ENCODE data around the gene PIK3AP1.

GRCh38 chr10:96695366-96695765, 24.9 kb downstream of the PIK3AP1 start:
- TF ChIP-seq MED8 (CRISPR knock-in tag; IDR thresholded peaks at IDR 0.05; ENCODE audit: insufficient replicate concordance) (no peak), ZNF629 (CRISPR knock-in tag; conservative IDR thresholded peaks at IDR 0.05) (no peak), EZH2 (conservative IDR thresholded peaks at IDR 0.05; ENCODE audit: low read depth, low read length) (no peak), REST (IDR thresholded peaks at IDR 0.05; ENCODE audit: borderline replicate concordance in 1 of 2, low read depth in 1 of 2, low read length in 2 of 2) (no peak), NFYB (CRISPR knock-in tag; IDR thresholded peaks at IDR 0.05) (no peak)
